Osteoblast (primary cell): ENCODE measurements around the gene CCDC83. TPM values are rescaled to one million over a fixed set of nuclear protein-coding genes. Genes with fewer than 3 reads are reported as not detected.

ENCODE experiments used
- DNase-seq: peaks from one replicate; pipeline ENCODE4 v3.0.0; 2011; ENCODE audit warnings: low spot score, mixed read lengths; ENCODE audit not compliant: insufficient read length; ENCODE audit errors: missing footprints
- H2AFZ ChIP-seq: 2 replicates; pipeline ENCODE4 v1.6.0; 2011; ENCODE audit warnings: mild to moderate bottlenecking, low read length
- H3K27ac ChIP-seq: 2 replicates; pipeline ENCODE4 v1.5.1; 2011; ENCODE audit warnings: mild to moderate bottlenecking, low read depth, low read length, moderate library complexity
- H3K27me3 ChIP-seq: 2 replicates; pipeline ENCODE4 v1.6.0; 2012; ENCODE audit warnings: mild to moderate bottlenecking, control low read depth, inconsistent platforms, low read length, moderate library complexity; ENCODE audit not compliant: insufficient read depth
- H3K36me3 ChIP-seq: 2 replicates; pipeline ENCODE4 v1.5.1; 2011; ENCODE audit warnings: mild to moderate bottlenecking, low read length, control low read depth, moderate library complexity; ENCODE audit not compliant: insufficient read depth
- H3K4me1 ChIP-seq: 2 replicates; pipeline ENCODE4 v1.5.1; 2011; ENCODE audit warnings: mild to moderate bottlenecking, low read length, control low read depth, moderate library complexity; ENCODE audit not compliant: insufficient read depth
- H3K4me2 ChIP-seq: 2 replicates; pipeline ENCODE4 v1.6.0; 2011; ENCODE audit warnings: mild to moderate bottlenecking, low read length; ENCODE audit not compliant: insufficient read depth
- H3K4me3 ChIP-seq: fragments of 200-600 bp; sonication (generic); 3 replicates; pipeline ENCODE4 v1.5.1; 2012; ENCODE audit warnings: mild to moderate bottlenecking, low read length, inconsistent platforms; ENCODE audit not compliant: insufficient read depth
- H3K79me2 ChIP-seq: 2 replicates; pipeline ENCODE4 v1.6.0; 2012; ENCODE audit warnings: mild to moderate bottlenecking, low read length, control low read depth, inconsistent platforms; ENCODE audit not compliant: insufficient read depth
- H3K9me3 ChIP-seq: 2 replicates; pipeline ENCODE4 v1.5.1; 2011; ENCODE audit warnings: low read depth, low read length, control low read depth
- H4K20me1 ChIP-seq: 2 replicates; pipeline ENCODE4 v1.6.0; 2012; ENCODE audit warnings: mild to moderate bottlenecking, low read length, control low read depth; ENCODE audit not compliant: insufficient read depth
- total RNA-seq: library from RNA; depleted of rRNA; stranded (reverse); fragments of >200 nt; gene quantifications from 2 replicates; pipeline ENCODE4 v1.2.3, GENCODE V29; 2012
- TF ChIP-seq, protein P1 (sequence below): IDR thresholded peaks from 2 replicates; pipeline ENCODE4 v1.5.1; 2011; ENCODE audit warnings: mild to moderate bottlenecking, low read depth, low read length, moderate library complexity; ENCODE audit errors: extremely low read depth

The CCDC83 gene
- total RNA-seq, 1 donor, result not detected

DNA sequence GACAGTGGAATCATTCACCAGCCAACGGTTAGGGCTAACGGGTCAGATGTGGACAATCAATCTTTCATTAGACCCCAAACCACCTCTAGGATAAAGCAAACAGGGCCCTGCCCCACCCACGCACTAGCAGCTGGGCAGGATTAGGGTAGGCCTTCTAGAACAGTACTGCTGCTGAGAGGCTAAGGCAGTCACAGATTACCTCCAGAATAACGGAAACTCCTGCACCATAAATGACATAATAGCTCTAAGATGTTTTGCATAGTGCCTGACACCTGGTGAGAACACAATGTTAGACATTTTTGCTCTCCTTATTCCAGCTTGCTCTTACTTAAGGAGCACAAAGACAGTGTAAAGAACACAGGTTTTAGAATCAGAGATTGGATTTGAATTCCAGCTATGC lies 46.0 kb upstream of the CCDC83 start:
- Histone ChIP-seq H3K9me3 (no peaks in the 10 kb centered on the region), H3K79me2 (no peaks in the 10 kb centered on the region), H2AFZ (no peak overlapping the region), H4K20me1 (peaks cover 4% of the 10 kb centered on the region), H3K36me3 (no peaks in the 10 kb centered on the region), H3K4me3 (no peak overlapping the region), H3K27me3 (peaks cover 3% of the 10 kb centered on the region), H3K27ac (no peak overlapping the region), H3K4me2 (no peak overlapping the region), H3K4me1 (peaks cover 18% of the 10 kb centered on the region)
- TF ChIP-seq, protein P1, sequence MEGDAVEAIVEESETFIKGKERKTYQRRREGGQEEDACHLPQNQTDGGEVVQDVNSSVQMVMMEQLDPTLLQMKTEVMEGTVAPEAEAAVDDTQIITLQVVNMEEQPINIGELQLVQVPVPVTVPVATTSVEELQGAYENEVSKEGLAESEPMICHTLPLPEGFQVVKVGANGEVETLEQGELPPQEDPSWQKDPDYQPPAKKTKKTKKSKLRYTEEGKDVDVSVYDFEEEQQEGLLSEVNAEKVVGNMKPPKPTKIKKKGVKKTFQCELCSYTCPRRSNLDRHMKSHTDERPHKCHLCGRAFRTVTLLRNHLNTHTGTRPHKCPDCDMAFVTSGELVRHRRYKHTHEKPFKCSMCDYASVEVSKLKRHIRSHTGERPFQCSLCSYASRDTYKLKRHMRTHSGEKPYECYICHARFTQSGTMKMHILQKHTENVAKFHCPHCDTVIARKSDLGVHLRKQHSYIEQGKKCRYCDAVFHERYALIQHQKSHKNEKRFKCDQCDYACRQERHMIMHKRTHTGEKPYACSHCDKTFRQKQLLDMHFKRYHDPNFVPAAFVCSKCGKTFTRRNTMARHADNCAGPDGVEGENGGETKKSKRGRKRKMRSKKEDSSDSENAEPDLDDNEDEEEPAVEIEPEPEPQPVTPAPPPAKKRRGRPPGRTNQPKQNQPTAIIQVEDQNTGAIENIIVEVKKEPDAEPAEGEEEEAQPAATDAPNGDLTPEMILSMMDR, result no peak
- DNase-seq, result no peak

DNA sequence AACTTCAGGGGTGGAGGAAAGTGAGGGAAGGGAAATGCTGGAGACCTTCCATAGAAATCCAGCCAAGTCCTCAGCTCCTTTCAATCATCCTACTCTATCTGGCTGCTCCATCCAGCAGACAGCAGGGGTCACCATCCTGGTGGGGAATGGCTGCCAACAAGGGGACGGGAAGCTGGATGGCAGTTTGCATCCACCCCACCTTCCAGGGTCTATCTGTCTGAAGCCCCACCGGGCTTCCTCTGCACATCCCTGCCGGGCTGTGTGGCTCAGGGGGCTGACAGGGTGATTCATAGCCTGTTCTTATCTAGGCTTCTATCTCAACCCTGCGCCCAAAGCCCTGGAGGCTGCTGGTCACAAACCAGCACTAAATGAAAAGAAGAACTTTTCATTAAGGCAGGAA lies 45.3 kb upstream of the CCDC83 start:
- Histone ChIP-seq H3K4me3 (peak overlapping the region; percentile 76), H3K36me3 (no peaks in the 10 kb centered on the region), H3K27me3 (peaks cover 3% of the 10 kb centered on the region), H2AFZ (peak overlapping the region; percentile 10), H4K20me1 (peaks cover 4% of the 10 kb centered on the region), H3K9me3 (no peaks in the 10 kb centered on the region), H3K27ac (no peak overlapping the region), H3K4me1 (peaks cover 25% of the 10 kb centered on the region), H3K4me2 (peak overlapping the region; percentile 92), H3K79me2 (no peaks in the 10 kb centered on the region)
- TF ChIP-seq, protein P1, result peak; percentile 27
- DNase-seq, result peak; percentile 86

DNA sequence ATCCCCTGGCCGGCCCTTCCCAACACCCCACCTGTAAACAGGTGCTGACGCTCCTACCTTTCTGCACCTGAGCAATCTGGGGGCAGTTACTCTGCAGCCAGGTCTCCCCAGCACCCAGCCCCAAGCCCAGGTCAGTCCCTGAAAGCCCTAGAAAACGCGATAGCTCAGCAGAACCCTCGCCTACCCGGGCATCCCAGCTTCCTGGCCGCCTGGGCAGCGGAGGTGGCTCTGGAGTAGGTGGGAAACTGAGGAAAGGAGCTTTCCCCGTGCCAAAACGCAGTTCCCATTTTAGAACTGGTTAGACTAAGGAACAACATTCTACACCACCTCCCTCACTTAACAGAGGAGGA lies 44.7 kb upstream of the CCDC83 start:
- Histone ChIP-seq H3K4me1 (peaks cover 30% of the 10 kb centered on the region), H2AFZ (peak overlapping the region; percentile 86), H3K27ac (no peak overlapping the region), H3K79me2 (no peaks in the 10 kb centered on the region), H3K4me2 (peak overlapping the region; percentile 92), H3K27me3 (peaks cover 3% of the 10 kb centered on the region), H3K36me3 (no peaks in the 10 kb centered on the region), H3K4me3 (peak overlapping the region; percentile 76), H4K20me1 (peaks cover 4% of the 10 kb centered on the region), H3K9me3 (no peaks in the 10 kb centered on the region)
- no peak for DNase-seq
- TF ChIP-seq, protein P1, result no peak

DNA sequence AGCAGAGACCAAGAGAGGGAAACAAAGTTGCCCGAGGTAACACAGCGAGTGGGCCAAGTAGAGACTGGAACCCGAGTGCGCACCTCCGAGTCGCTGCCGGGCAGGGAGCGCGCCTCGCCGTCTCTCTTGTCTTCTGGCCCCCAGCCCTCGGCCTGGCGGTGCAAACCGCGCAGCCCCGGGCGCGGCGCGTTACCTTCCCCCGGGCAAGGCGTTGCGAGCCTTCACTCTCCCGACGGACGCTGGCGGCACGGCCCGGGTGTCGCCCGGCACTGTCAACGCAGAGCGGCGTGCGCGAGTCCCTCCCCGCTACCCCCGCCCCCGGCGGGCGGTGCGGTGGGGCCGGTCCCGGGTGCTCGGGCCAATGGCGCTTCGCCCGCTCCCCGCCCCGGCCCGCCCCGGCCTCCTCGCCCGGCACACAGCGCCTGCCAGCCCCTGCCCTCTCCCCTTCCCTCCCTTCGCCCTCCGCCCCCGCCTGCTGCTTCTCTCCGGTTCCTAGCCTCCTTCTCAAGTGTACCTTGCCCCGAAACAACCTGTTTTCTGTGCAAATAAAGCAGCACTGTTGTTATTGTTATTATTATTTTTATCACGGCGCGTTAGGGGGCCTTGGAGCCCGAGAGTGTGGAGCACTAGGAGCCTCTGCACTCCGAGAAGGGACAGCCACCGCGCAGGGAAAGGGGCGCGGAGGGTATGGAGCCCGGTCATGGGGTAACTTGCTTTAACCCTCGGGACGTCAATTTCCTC lies 44.1 kb upstream of the CCDC83 start, which contains the start of gene SYTL2:
Gene SYTL2 (minus strand): TSS at position 271 of the 741 bp plus-strand sequence. CDS start 53,416 bp downstream, outside the sequence.
- Histone ChIP-seq H3K4me2 (peak within 1 kb of the TSS; percentile 92), H3K4me3 (peak within 1 kb of the TSS; percentile 76), H4K20me1 (peaks cover 4% of the 10 kb centered on the region), H3K4me1 (peaks cover 35% of the 10 kb centered on the region), H2AFZ (peak within 1 kb of the TSS; percentile 86), H3K9me3 (no peaks in the 10 kb centered on the region), H3K79me2 (no peaks in the 10 kb centered on the region), H3K27me3 (peaks cover 3% of the 10 kb centered on the region), H3K27ac (no peak within 1 kb of the TSS), H3K36me3 (no peaks in the 10 kb centered on the region)
- TF ChIP-seq, protein P1, result no peak
- DNase-seq, result peak; percentile 92
